IPS-20b (cell line): Measurements from ENCODE around the gene C19orf38.

Experiments used
- H3K27ac ChIP-seq: one replicate; pipeline ENCODE4 v1.5.1; 2013; ENCODE audit warnings: low read length
- H3K27me3 ChIP-seq: 2 replicates; pipeline ENCODE4 v1.6.1; 2013; ENCODE audit warnings: mild to moderate bottlenecking, low read length, inconsistent platforms; ENCODE audit not compliant: insufficient read depth
- H3K36me3 ChIP-seq: 2 replicates; pipeline ENCODE4 v1.6.1; 2013; ENCODE audit warnings: low read depth, mild to moderate bottlenecking, inconsistent platforms, low read length, moderate library complexity; ENCODE audit not compliant: insufficient read depth
- H3K4me1 ChIP-seq: 2 replicates; pipeline ENCODE4 v1.6.1; 2013; ENCODE audit warnings: mild to moderate bottlenecking, control low read depth, inconsistent platforms, low read length, moderate library complexity; ENCODE audit not compliant: insufficient read depth
- H3K4me3 ChIP-seq: 2 replicates; pipeline ENCODE4 v1.5.1; 2013; ENCODE audit warnings: mild to moderate bottlenecking, low read length, inconsistent platforms
- H3K9ac ChIP-seq: 2 replicates; pipeline ENCODE4 v1.6.1; 2013; ENCODE audit warnings: low read depth, mild to moderate bottlenecking, inconsistent platforms, low read length, moderate library complexity
- H3K9me3 ChIP-seq: 2 replicates; pipeline ENCODE4 v1.6.1; 2013; ENCODE audit warnings: mild to moderate bottlenecking, low read depth, low read length, inconsistent platforms; ENCODE audit not compliant: insufficient read depth

C19orf38 gene, protein sequence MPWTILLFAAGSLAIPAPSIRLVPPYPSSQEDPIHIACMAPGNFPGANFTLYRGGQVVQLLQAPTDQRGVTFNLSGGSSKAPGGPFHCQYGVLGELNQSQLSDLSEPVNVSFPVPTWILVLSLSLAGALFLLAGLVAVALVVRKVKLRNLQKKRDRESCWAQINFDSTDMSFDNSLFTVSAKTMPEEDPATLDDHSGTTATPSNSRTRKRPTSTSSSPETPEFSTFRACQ

DNA sequence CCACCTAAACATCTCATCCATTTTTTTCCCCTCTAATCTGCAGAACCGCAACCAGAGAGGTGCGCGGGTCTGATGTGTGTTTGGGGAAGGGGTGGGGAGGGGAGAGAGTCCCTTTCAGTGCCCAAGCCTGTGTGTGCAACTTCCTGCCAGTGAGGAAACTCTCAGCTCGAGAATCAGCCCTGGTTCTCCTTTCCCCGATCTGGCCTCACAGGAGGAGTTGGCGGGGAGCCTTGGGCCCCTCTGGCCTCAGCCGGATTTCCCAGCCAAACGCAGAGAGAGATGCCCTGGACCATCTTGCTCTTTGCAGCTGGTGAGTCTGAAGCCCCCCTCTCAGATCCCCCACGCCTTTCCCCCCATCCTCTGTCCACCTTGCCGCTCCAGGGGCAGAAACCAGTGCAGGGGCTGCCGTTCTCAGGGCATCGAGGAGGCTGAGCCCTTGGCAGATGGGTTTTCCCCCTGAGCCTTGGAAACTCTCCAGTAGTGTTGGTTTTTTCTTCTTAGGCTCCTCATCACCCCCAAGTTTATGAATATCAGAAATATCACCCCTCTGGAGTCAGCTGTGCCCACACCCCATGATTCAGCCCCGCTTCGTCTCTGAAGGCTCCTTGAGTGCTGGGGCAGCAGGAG lies at the start of gene C19orf38:
C19orf38 (plus strand) TSS at position 186 of the 627 bp plus-strand sequence; CDS start at position 280, 94 bp downstream.
- H3K27ac ChIP-seq = no peak within 1 kb of the TSS
- H3K4me1 ChIP-seq = no peaks in the 10 kb centered on the region
- no peaks in the 10 kb centered on the region for H3K27me3 ChIP-seq
- no peak within 1 kb of the TSS for H3K9ac ChIP-seq
- H3K4me3 ChIP-seq = no peak within 1 kb of the TSS
- H3K9me3 ChIP-seq = no peaks in the 10 kb centered on the region
- no peaks in the 10 kb centered on the region for H3K36me3 ChIP-seq

DNA sequence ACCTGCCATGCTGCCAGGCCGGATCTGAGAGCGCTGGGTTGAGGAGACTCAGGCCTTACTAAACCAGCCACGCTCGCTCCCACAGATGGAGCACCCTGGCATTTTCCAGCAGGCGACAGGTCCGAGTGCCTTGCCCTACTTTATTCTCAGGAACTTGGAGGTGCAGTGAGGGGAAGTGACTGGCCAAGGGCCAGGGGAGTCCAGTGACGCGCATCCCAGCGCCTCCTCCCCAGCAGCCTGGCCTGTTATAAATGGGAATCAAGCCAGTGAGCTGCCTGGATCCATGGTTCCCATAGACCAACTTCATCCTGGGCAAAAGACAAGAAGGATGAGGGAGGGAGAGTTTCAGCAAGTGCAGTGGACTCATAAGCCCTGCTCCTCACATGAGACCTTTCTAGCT lies 47.7 kb upstream of the C19orf38 start:
- H3K27ac ChIP-seq = no peak overlapping the region
- no peaks in the 10 kb centered on the region for H3K9me3 ChIP-seq
- H3K36me3 ChIP-seq = peaks cover 84% of the 10 kb centered on the region
- no peak overlapping the region for H3K4me3 ChIP-seq
- no peaks in the 10 kb centered on the region for H3K4me1 ChIP-seq
- no peak overlapping the region for H3K9ac ChIP-seq
- no peaks in the 10 kb centered on the region for H3K27me3 ChIP-seq

DNA sequence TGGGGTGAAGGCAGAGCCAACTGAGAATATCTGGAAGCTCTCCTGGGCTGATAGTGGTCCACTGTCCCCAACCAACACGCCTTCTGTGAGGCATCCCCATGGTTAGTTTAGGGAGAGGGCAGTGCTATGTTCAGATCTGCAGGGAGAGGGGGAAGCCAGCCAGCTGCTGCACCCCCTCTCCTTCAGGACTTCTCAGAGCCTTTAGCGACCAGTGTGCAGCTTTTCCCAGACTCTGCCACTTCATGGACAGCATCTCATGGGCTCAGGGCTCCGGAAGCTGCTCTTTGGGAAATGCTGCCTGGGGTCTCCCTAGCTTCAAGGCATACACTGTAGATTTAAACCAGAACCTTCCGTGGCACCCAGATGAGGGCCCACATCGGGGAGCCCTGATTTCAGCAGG lies 45.7 kb upstream of the C19orf38 start:
- Histone ChIP-seq H3K4me1 (no peaks in the 10 kb centered on the region), H3K9me3 (no peaks in the 10 kb centered on the region), H3K27ac (no peak overlapping the region), H3K36me3 (peaks cover 78% of the 10 kb centered on the region), H3K4me3 (no peak overlapping the region), H3K9ac (no peak overlapping the region), H3K27me3 (no peaks in the 10 kb centered on the region)

DNA sequence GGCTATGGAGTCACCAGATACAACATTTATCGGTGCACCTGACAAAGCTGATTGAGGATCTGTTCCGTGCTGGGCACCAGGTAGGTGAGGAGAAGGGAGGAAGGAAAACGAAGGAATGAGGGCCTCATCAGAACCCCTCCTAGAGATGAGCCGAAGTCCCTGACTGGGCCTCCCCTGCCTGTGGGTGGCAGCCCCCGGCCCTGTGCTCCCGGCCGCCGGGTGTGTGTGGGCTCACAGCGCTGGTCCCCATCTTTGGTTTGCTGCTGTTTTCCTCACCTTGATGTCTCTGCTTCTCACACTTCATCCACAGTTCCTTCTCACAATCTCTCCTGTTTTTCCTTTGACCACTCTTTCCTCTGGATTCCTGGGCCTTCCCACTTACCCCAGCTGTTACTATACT lies 45.0 kb upstream of the C19orf38 start:
- H3K4me1 ChIP-seq = no peaks in the 10 kb centered on the region
- H3K27ac ChIP-seq = no peak overlapping the region

DNA sequence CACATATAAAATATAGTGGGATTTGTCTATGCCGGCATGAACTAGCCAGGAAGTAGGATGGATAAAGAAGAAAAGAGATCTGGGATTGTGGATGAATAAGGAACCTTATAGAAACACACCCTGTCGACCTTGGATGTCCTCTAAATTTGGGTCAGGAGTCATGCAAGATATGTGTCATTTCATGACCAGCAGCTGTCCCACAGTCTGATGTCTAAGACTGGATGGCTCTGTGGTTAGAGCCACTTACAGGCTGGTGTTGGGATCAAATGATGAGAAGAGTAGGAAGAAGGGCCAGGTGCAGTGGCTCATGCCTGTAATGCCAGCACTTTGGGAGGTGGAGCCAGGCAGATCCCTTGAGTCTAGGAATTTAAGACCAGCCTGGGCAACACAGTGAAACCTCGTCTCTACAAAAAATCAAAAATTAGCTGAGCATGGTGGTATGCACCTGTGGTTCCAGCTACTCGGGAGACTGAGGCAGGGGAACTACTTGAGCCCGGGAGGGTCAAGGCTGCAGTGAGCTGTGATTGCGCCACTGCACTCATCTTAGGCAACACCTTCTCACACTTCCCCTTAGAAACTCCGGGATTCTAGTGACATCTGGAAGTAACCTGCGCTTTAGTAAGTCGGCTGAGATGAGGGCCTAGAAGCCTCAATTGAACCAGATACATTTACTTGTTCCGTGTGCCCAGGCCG lies 43.0 kb upstream of the C19orf38 start:
- Histone ChIP-seq H3K4me3 (no peak overlapping the region), H3K27ac (no peak overlapping the region), H3K9me3 (no peaks in the 10 kb centered on the region), H3K36me3 (peaks cover 70% of the 10 kb centered on the region), H3K27me3 (no peaks in the 10 kb centered on the region), H3K4me1 (no peaks in the 10 kb centered on the region), H3K9ac (no peak overlapping the region)

More for the DNA sequence above, 45.0 kb upstream of the C19orf38 start:
- no peaks in the 10 kb centered on the region for H3K9me3 ChIP-seq
- no peak overlapping the region for H3K9ac ChIP-seq
- no peaks in the 10 kb centered on the region for H3K27me3 ChIP-seq
- no peak overlapping the region for H3K4me3 ChIP-seq
- H3K36me3 ChIP-seq = peaks cover 72% of the 10 kb centered on the region

DNA sequence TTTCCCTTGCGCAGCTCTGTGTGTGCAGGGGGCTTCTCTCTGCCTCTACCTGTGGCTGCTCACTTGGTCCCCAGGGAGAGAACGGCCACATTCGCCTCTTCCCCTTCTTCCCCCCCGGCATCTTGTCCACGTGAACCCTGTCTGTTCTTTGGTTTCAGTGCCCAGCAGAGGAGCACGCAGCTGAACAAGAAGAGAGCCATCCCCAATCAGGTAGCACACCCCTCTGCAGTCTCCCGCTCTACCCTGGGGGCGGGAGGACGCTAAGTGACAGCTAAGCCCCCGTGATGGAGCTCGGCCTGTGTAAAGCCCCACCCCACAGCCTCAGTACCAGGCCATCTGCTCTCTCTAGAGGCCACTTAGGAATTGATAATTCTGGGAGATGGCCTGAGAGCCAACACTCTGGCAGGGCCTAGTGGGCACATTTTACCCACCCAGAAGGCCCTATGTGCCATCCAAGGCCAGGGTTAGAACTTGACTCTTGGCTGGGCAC lies 42.4 kb upstream of the C19orf38 start:
- no peaks in the 10 kb centered on the region for H3K9me3 ChIP-seq
- no peak overlapping the region for H3K27ac ChIP-seq
- H3K36me3 ChIP-seq = peaks cover 64% of the 10 kb centered on the region
- H3K4me1 ChIP-seq = no peaks in the 10 kb centered on the region
- H3K4me3 ChIP-seq = no peak overlapping the region
- H3K27me3 ChIP-seq = no peaks in the 10 kb centered on the region
- H3K9ac ChIP-seq = no peak overlapping the region

DNA sequence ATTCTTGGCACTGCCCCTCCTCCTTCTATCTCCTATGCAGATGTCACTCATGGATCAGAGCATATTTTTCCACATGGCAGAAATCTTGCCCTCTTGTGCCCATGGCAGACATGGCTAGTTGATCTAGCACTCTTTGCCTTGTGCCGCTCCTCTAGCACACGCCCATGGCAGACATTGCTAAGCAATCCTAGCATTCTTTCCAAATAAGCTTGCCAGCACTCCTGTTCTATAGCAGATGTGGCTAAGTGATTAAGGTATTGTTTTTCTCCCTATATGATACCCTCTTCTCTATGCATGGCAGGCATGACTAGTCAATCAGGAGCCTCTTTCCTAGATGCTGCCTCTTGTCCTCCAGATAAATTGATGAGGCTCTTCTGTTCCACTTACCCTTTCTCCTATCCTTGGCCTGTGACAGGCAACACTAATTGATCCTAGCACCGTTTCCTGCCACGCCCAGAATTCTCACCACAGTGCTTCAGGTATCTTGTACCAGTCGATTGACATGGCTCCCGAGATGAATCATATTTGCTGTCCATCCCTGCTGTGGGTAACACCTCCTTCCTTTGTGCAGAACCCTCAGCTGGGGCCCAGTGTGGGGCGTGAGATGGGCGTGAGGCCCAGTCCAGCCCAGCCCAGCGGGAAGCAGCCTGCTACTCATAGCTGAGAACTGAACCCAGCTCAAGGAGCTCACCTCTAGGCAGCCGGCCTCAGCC lies 39.1 kb upstream of the C19orf38 start:
- H3K4me3 ChIP-seq = no peak overlapping the region
- no peak overlapping the region for H3K9ac ChIP-seq
- H3K36me3 ChIP-seq = peaks cover 46% of the 10 kb centered on the region
- H3K4me1 ChIP-seq = no peaks in the 10 kb centered on the region
- no peaks in the 10 kb centered on the region for H3K9me3 ChIP-seq
- H3K27ac ChIP-seq = no peak overlapping the region
- H3K27me3 ChIP-seq = no peaks in the 10 kb centered on the region

DNA sequence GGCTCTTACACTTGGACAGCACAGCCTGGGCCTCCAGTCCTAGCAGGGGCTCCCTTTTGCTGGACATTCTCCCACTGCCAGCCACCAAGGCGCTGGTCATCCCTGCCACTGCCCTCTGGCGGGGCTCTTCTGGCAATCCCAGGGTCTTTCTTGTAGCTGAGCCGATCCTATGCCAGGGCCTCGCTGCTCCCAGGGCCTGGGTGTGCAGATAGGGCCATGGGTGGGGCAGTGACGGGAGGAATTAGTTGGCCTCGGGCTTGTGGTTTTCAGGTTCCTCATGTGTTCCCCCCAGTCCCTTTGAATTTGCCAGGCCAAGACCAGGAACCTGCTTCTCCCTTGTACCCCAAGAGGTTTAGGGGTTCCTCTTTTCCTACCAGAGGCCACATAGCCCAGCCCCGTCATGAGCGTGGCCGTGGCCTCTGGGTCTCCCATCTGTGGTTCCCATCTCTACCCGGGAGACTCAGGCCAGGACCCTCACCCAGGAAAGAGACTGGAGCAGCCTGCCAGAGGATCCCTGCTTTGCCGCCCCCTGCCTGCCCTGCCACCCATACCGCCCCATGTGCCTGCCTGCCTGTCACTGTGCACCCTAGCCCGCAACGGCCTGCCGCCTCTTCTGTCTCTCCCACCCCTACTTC lies 38.4 kb upstream of the C19orf38 start:
- Histone ChIP-seq H3K9me3 (no peaks in the 10 kb centered on the region), H3K4me1 (no peaks in the 10 kb centered on the region), H3K36me3 (peaks cover 43% of the 10 kb centered on the region), H3K9ac (no peak overlapping the region), H3K27ac (no peak overlapping the region), H3K4me3 (no peak overlapping the region), H3K27me3 (no peaks in the 10 kb centered on the region)

DNA sequence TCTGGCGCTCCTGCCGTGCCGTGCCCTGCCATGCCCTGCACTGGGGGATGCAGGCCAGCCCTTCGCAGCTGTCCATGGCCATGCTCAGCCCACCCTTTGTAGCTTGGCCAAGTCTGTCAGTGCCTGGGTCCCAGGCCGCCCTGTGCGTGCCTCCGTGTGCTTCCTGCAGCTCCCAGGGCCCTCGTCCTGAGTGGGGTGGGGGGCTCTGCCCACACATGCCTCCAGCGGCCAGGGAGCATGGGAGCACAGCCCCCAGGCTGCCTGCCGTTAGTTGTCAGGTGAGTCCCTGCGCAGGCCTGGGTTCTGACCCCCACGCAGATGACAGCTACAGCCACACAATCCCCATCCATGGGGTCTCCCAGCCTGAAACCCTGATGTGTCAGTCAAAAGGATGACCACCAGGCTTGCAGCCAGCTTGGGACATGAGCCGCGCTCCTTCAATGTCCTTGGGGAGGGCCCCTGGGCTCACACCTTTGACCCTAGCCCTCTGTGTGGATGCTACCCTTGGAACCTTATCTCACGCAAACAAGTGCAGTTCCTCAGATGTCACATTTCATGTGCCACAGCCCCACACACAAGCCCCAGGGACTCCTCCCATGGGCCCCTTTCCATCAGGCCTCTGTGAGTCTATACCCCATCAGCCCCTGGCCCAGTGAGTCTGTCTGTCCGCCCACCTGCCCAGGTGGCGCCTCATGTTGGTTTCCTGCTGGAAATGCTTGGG lies 36.7 kb upstream of the C19orf38 start:
- Histone ChIP-seq H3K9ac (no peak overlapping the region), H3K27ac (no peak overlapping the region), H3K27me3 (no peaks in the 10 kb centered on the region), H3K9me3 (no peaks in the 10 kb centered on the region), H3K4me1 (no peaks in the 10 kb centered on the region), H3K4me3 (no peak overlapping the region), H3K36me3 (peaks cover 39% of the 10 kb centered on the region)

DNA sequence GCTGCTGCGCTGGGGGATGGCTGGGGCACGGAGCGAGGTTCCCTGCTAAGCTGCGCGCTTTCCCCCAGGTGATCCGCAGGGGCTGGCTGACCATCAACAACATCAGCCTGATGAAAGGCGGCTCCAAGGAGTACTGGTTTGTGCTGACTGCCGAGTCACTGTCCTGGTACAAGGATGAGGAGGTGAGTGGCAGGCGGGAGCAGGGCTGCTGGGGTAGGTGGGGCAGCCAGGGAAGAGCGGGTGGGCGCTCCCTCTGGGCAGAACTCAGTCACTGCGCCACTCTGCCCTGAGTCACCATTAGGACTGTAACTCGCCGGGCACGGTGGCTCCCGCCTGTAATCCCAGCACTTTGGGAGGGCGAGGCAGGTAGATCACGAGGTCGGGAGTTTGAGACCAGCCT lies 36.0 kb upstream of the C19orf38 start:
- H3K36me3 ChIP-seq = peaks cover 39% of the 10 kb centered on the region
- H3K27me3 ChIP-seq = no peaks in the 10 kb centered on the region
- H3K27ac ChIP-seq = no peak overlapping the region
- no peak overlapping the region for H3K4me3 ChIP-seq
- H3K9me3 ChIP-seq = no peaks in the 10 kb centered on the region
- no peak overlapping the region for H3K9ac ChIP-seq
- no peaks in the 10 kb centered on the region for H3K4me1 ChIP-seq

DNA sequence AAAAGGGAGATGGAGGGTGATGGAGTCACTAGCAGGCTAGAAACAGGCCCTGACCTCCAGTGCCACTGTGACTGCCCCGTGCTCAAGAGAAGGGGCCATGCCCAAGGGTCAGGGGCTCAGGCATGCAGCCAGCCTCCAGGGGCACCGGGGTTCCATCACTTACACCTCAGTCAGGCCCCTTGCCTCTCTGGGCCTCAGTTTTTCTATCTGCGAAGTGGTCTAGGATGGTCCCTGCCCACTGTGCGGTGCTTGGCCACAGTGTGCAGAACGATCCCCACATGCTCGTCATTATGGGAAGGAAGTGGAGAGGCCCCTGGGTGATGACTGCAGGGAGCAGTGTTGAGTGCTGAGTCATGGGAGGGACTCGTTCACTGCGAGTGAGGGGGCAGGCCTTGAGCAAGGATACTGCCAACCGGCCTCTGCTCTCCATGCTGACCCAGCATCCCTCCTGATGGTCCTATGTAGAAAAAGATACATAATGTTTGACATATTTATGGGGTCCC lies 35.3 kb upstream of the C19orf38 start:
- Histone ChIP-seq H3K9ac (no peak overlapping the region), H3K36me3 (peaks cover 39% of the 10 kb centered on the region), H3K27me3 (no peaks in the 10 kb centered on the region), H3K4me3 (no peak overlapping the region), H3K4me1 (no peaks in the 10 kb centered on the region), H3K27ac (no peak overlapping the region), H3K9me3 (no peaks in the 10 kb centered on the region)
